Inferior parietal cortex (tissue), 1 donor: ENCODE measurements around the gene TENT5C.

Experiments used
- DNase-seq: peaks from one replicate; pipeline ENCODE4 v3.0.0-alpha.2; 2016; ENCODE audit errors: extremely low spot score

TENT5C gene

GRCh38 chr1:117656202-117656641, 50.4 kb downstream of the TENT5C start:
- no peak for DNase-seq

- DNase-seq: no peak
Observed at GRCh38 chr1:117657031-117657430, 51.2 kb downstream of the TENT5C start.

GRCh38 chr1:117657949-117658660, 52.3 kb downstream of the TENT5C start:
- DNase-seq: no peak

GRCh38 chr1:117658676-117659075, 52.8 kb downstream of the TENT5C start:
- DNase-seq: no peak

GRCh38 chr1:117659550-117660270, 53.9 kb downstream of the TENT5C start:
- DNase-seq: no peak

GRCh38 chr1:117660271-117660965, 54.6 kb downstream of the TENT5C start:
- no peak for DNase-seq

- DNase-seq: no peak
Observed at GRCh38 chr1:117661027-117661426, 55.2 kb downstream of the TENT5C start.

- no peak for DNase-seq
Observed at GRCh38 chr1:117662667-117663066, 56.8 kb downstream of the TENT5C start.

GRCh38 chr1:117663156-117663902, 57.5 kb downstream of the TENT5C start:
- no peak for DNase-seq

GRCh38 chr1:117664314-117664713, 58.5 kb downstream of the TENT5C start:
- no peak for DNase-seq

GRCh38 chr1:117665556-117666270, 59.9 kb downstream of the TENT5C start:
- DNase-seq: no peak

GRCh38 chr1:117669572-117669971, 63.7 kb downstream of the TENT5C start:
- no peak for DNase-seq

GRCh38 chr1:117670976-117671780, 65.3 kb downstream of the TENT5C start:
- DNase-seq: no peak

GRCh38 chr1:117671781-117672501, 66.1 kb downstream of the TENT5C start:
- peak; percentile 33 for DNase-seq

- DNase-seq: no peak
Observed at GRCh38 chr1:117672756-117673155, 66.9 kb downstream of the TENT5C start.

GRCh38 chr1:117673405-117673804, 67.6 kb downstream of the TENT5C start:
- DNase-seq: no peak

- no peak for DNase-seq
Observed at GRCh38 chr1:117674521-117675400, 68.9 kb downstream of the TENT5C start.

GRCh38 chr1:117675907-117676430, 70.1 kb downstream of the TENT5C start:
- DNase-seq: no peak
